ENCODE results near the gene KRT2.

KRT2 gene

GRCh38 chr12:52636189-52636588, 15.8 kb downstream of the KRT2 start:
- no peak for DNase-seq

- DNase-seq = no peak
Observed at GRCh38 chr12:52634266-52635056, 17.6 kb downstream of the KRT2 start.

GRCh38 chr12:52633383-52633782, 18.6 kb downstream of the KRT2 start:
- no peak for DNase-seq

- no peak for DNase-seq
Observed at GRCh38 chr12:52632656-52633055, 19.4 kb downstream of the KRT2 start.

- no peak for DNase-seq
Observed at GRCh38 chr12:52631676-52632459, 20.1 kb downstream of the KRT2 start.

GRCh38 chr12:52631264-52631663, 20.7 kb downstream of the KRT2 start:
- DNase-seq = no peak

- DNase-seq = no peak
Observed at GRCh38 chr12:52630599-52631200, 21.3 kb downstream of the KRT2 start.

- no peak for DNase-seq
Observed at GRCh38 chr12:52630008-52630500, 22.0 kb downstream of the KRT2 start.

- no peak for DNase-seq
Observed at GRCh38 chr12:52629281-52630007, 22.6 kb downstream of the KRT2 start.

GRCh38 chr12:52628841-52629240, 23.2 kb downstream of the KRT2 start:
- DNase-seq = no peak

GRCh38 chr12:52628111-52628507, 23.9 kb downstream of the KRT2 start:
- DNase-seq = no peak

GRCh38 chr12:52627395-52628110, 24.5 kb downstream of the KRT2 start:
- no peak for DNase-seq

- no peak for DNase-seq
Observed at GRCh38 chr12:52622349-52622748, 29.7 kb downstream of the KRT2 start.

- no peak for DNase-seq
Observed at GRCh38 chr12:52618866-52619265, 33.1 kb downstream of the KRT2 start.

- DNase-seq = no peak
Observed at GRCh38 chr12:52618216-52618615, 33.8 kb downstream of the KRT2 start, which contains the start of gene KRT73. KRT73 (minus strand) TSS chr12:52618559; CDS start chr12:52618524, 35 bp downstream.

GRCh38 chr12:52617403-52617785, 34.6 kb downstream of the KRT2 start:
- DNase-seq = no peak

- DNase-seq = no peak
Observed at GRCh38 chr12:52616680-52617402, 35.2 kb downstream of the KRT2 start.

- DNase-seq = no peak
Observed at GRCh38 chr12:52615912-52616311, 36.1 kb downstream of the KRT2 start.

- DNase-seq = peak; percentile 61
Observed at GRCh38 chr12:52615208-52615868, 36.7 kb downstream of the KRT2 start.

- no peak for DNase-seq
Observed at GRCh38 chr12:52614381-52615207, 37.4 kb downstream of the KRT2 start.
